Measurements from ENCODE around the gene PPL.
A peak's percentile ranks its signal among the peaks of the same experiment; 100 is the strongest.

PPL gene

GRCh38 chr16:4855804-4856203 lies 81.1 kb downstream of the PPL start:
- Histone ChIP-seq H3K36me3 (ENCODE audit: control insufficient read depth, insufficient read depth, low read length) (peaks cover 7% of the 10 kb centered on the region), H3K27me3 (ENCODE audit: control insufficient read depth, insufficient read depth, low read length) (no peaks in the 10 kb centered on the region), H3K4me3 (ENCODE audit: low read length) (no peak overlapping the region), H3K4me1 (ENCODE audit: control insufficient read depth, insufficient read depth, low read length) (peaks cover 23% of the 10 kb centered on the region), H3K9me3 (ENCODE audit: control insufficient read depth, low read length) (no peaks in the 10 kb centered on the region), H3K9ac (ENCODE audit: low read length) (no peak overlapping the region)

DNA sequence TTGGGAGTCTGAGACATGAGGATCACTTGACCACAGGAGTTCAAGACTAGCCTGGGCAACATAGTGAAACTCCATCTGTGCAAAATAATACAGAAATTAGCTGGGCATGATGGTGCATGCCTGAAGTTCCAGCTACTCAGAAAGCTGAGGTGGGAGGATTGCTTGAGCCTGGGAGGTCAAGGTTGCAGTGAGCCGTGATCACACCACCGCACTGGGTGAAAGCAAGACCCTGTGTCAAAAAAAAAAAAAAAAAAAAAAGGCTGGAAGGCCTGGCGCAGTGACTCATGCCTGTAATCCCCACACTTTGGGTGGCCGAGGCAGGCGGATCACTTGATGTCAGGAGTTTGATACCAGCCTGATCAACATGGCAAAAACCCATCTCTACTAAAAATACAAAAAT lies 81.6 kb downstream of the PPL start:
- no peaks in the 10 kb centered on the region for H3K27me3 ChIP-seq (ENCODE audit: control insufficient read depth, insufficient read depth, low read length)
- peaks cover 25% of the 10 kb centered on the region for H3K4me1 ChIP-seq (ENCODE audit: control insufficient read depth, insufficient read depth, low read length)
- H3K9me3 ChIP-seq (ENCODE audit: control insufficient read depth, low read length) = no peaks in the 10 kb centered on the region
- peaks cover 7% of the 10 kb centered on the region for H3K36me3 ChIP-seq (ENCODE audit: control insufficient read depth, insufficient read depth, low read length)
- H3K4me3 ChIP-seq (ENCODE audit: low read length) = no peak overlapping the region
- no peak overlapping the region for H3K9ac ChIP-seq (ENCODE audit: low read length)

DNA sequence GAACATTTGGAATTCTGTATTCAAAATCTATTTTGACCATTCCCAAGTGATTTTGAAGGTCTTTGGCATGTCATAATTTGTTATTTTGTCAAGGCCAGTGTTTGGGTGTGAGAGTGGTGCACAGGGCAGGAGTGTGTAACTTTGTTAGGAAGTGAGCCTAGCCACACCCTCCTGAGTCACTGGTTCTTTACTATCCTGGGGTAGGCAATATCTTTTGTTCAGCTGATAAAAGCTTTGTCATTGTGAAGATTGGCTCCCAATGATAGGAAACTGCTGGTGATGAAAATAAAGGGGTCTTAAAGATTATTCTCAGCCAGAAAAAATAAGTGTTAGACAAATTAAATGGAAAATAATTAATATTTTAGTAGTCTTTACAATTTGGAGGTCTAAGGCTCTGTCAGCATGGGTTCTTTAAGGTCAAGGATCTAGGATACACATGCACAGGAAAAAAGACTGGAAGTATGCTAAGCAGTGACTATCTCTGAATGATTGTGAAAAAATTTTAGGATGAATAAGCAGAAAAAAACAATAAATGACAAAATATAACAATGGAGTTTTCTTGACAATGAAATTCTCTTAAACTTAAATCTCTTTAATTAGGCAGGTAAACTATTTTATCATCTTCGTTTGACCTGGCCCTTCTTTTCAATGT lies 84.6 kb downstream of the PPL start:
- Histone ChIP-seq H3K9me3 (ENCODE audit: control insufficient read depth, low read length) (no peaks in the 10 kb centered on the region), H3K9ac (ENCODE audit: low read length) (no peak overlapping the region)

DNA sequence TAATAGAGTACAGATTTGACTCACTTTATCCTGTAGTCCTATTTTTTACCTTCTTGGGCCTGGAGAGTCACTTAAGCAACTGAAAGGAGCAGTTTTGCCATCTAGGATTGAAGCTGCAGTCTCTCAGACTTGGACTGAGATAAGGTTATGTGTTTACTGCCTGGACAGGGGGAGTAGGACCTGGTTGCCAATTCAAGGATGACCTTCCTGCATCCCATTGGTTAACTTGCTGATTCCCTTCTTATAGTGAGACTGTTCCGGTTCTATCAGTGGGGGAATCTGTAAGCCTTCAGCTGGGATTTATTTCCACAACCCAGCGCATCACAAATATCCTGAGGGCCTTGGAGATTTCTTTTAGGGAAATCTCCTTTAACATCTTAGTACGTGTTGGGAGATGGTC lies 86.7 kb downstream of the PPL start:
- H3K9ac ChIP-seq (ENCODE audit: low read length) = no peak overlapping the region
- peaks cover 53% of the 10 kb centered on the region for H3K4me1 ChIP-seq (ENCODE audit: control insufficient read depth, insufficient read depth, low read length)
- no peaks in the 10 kb centered on the region for H3K27me3 ChIP-seq (ENCODE audit: control insufficient read depth, insufficient read depth, low read length)
- no peak overlapping the region for H3K4me3 ChIP-seq (ENCODE audit: low read length)
- no peaks in the 10 kb centered on the region for H3K36me3 ChIP-seq (ENCODE audit: control insufficient read depth, insufficient read depth, low read length)
- H3K9me3 ChIP-seq (ENCODE audit: control insufficient read depth, low read length) = no peaks in the 10 kb centered on the region

More for the DNA sequence above, 84.6 kb downstream of the PPL start:
- Histone ChIP-seq H3K4me3 (ENCODE audit: low read length) (no peak overlapping the region), H3K27me3 (ENCODE audit: control insufficient read depth, insufficient read depth, low read length) (no peaks in the 10 kb centered on the region), H3K36me3 (ENCODE audit: control insufficient read depth, insufficient read depth, low read length) (no peaks in the 10 kb centered on the region), H3K4me1 (ENCODE audit: control insufficient read depth, insufficient read depth, low read length) (peaks cover 41% of the 10 kb centered on the region)

DNA sequence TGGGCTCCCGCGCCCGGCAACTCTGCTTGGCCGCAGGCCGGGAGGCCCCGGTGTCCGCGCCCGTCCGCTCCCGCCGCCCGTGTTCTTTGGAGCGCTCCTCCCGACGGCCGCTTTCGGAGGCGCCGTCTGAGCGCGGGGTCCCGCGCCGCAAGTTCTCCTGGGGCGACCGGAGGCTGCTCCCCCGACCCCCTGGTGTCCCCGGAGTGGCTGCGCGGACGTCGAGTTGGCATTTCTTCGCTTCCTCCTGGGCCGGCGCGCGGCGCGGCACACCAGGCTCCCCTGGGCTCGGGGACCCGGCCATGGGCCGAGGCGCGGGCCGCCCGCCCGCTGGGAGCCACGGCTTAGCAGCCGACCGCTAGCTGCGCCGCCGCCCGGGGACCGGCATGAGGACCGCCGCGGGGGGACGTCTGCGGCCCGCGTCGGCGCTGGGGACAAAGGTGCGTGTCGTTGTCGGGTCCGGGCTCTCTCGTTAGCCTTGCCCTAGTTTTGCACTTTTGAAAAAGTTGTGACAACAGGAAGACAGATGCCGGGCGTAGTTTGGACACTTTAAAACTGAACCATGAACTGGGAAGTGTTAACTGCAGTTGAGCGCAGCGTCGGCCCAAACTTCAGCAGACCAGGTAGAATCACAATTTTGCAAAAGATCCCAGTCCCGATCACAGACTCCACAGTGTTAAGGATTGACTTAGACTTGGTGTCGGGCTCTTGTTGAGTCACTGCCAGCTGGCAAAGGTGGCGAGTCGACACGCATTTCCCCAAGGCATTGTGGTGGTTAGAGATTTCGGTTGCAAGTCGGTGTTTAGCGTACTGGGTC lies 89.0 kb downstream of the PPL start:
- peaks cover 51% of the 10 kb centered on the region for H3K4me1 ChIP-seq (ENCODE audit: control insufficient read depth, insufficient read depth, low read length)
- peak overlapping the region; percentile 57 for H3K4me3 ChIP-seq (ENCODE audit: low read length)
- H3K27me3 ChIP-seq (ENCODE audit: control insufficient read depth, insufficient read depth, low read length) = no peaks in the 10 kb centered on the region
- H3K36me3 ChIP-seq (ENCODE audit: control insufficient read depth, insufficient read depth, low read length) = peaks cover 12% of the 10 kb centered on the region
- H3K9ac ChIP-seq (ENCODE audit: low read length) = peak overlapping the region; percentile 87
- H3K9me3 ChIP-seq (ENCODE audit: control insufficient read depth, low read length) = no peaks in the 10 kb centered on the region

- H3K9me3 ChIP-seq (ENCODE audit: control insufficient read depth, low read length) = no peaks in the 10 kb centered on the region
- H3K4me1 ChIP-seq (ENCODE audit: control insufficient read depth, insufficient read depth, low read length) = peaks cover 43% of the 10 kb centered on the region
- H3K9ac ChIP-seq (ENCODE audit: low read length) = peak within 1 kb of the TSS; percentile 87
- H3K36me3 ChIP-seq (ENCODE audit: control insufficient read depth, insufficient read depth, low read length) = peaks cover 14% of the 10 kb centered on the region
- H3K27me3 ChIP-seq (ENCODE audit: control insufficient read depth, insufficient read depth, low read length) = no peaks in the 10 kb centered on the region
- peak within 1 kb of the TSS; percentile 57 for H3K4me3 ChIP-seq (ENCODE audit: low read length)
Measured at GRCh38 chr16:4846901-4847773, 89.8 kb downstream of the PPL start, which contains the start of the genes GLYR1 and UBN1. GLYR1 (minus strand) TSS chr16:4847288; CDS start chr16:4847265, 23 bp downstream. UBN1 (plus strand) TSS chr16:4847481; CDS start chr16:4852918, 5,437 bp downstream.

DNA sequence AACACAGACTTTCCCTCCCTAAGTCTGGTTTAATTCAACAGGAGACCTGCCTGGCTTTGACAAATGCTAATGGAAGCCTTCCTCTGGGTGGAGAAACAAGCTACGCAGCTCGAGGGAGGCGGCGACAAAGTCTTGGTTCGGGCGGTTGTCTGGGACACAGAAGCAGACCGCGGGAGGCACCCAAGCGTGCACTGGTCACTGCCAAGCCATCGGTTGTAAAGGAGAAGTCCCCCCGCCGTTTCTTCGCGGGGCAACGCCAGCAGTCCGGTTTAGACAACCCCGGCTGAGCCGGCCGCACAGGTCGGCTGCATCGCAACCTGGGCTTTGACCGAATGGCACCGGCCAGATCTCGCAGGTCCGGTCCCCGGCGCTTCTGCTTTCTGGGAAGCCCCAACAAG lies 90.4 kb downstream of the PPL start:
- Histone ChIP-seq H3K4me3 (ENCODE audit: low read length) (peak overlapping the region; percentile 51), H3K4me1 (ENCODE audit: control insufficient read depth, insufficient read depth, low read length) (peaks cover 36% of the 10 kb centered on the region), H3K9ac (ENCODE audit: low read length) (peak overlapping the region; percentile 87), H3K27me3 (ENCODE audit: control insufficient read depth, insufficient read depth, low read length) (no peaks in the 10 kb centered on the region), H3K9me3 (ENCODE audit: control insufficient read depth, low read length) (no peaks in the 10 kb centered on the region), H3K36me3 (ENCODE audit: control insufficient read depth, insufficient read depth, low read length) (peaks cover 18% of the 10 kb centered on the region)

DNA sequence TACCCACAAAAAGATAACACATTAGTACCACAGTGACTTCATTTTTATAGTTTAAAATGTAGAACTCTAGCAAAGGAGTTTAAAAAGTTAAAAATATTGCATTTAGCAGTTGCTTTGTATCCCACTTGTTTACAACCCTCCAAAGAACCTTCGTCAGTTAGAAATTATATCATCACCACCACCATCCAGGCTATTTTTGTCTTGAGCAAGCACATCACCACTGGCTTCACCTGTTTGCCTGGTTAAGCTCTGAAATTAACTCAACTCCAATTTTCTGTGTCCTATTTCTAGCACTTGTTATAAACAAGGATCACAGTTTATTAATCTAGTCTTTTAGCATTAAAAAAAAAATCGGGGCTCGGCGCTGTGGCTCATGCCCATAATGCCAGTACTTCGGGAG lies 96.0 kb downstream of the PPL start:
- Histone ChIP-seq H3K27me3 (ENCODE audit: control insufficient read depth, insufficient read depth, low read length) (no peaks in the 10 kb centered on the region), H3K9me3 (ENCODE audit: control insufficient read depth, low read length) (no peaks in the 10 kb centered on the region), H3K9ac (ENCODE audit: low read length) (no peak overlapping the region), H3K4me1 (ENCODE audit: control insufficient read depth, insufficient read depth, low read length) (peaks cover 7% of the 10 kb centered on the region), H3K36me3 (ENCODE audit: control insufficient read depth, insufficient read depth, low read length) (peaks cover 29% of the 10 kb centered on the region), H3K4me3 (ENCODE audit: low read length) (no peak overlapping the region)

GRCh38 chr16:4839942-4840341 lies 97.0 kb downstream of the PPL start:
- Histone ChIP-seq H3K36me3 (ENCODE audit: control insufficient read depth, insufficient read depth, low read length) (peaks cover 29% of the 10 kb centered on the region), H3K27me3 (ENCODE audit: control insufficient read depth, insufficient read depth, low read length) (no peaks in the 10 kb centered on the region), H3K4me1 (ENCODE audit: control insufficient read depth, insufficient read depth, low read length) (no peaks in the 10 kb centered on the region), H3K4me3 (ENCODE audit: low read length) (no peak overlapping the region), H3K9me3 (ENCODE audit: control insufficient read depth, low read length) (no peaks in the 10 kb centered on the region), H3K9ac (ENCODE audit: low read length) (no peak overlapping the region)

DNA sequence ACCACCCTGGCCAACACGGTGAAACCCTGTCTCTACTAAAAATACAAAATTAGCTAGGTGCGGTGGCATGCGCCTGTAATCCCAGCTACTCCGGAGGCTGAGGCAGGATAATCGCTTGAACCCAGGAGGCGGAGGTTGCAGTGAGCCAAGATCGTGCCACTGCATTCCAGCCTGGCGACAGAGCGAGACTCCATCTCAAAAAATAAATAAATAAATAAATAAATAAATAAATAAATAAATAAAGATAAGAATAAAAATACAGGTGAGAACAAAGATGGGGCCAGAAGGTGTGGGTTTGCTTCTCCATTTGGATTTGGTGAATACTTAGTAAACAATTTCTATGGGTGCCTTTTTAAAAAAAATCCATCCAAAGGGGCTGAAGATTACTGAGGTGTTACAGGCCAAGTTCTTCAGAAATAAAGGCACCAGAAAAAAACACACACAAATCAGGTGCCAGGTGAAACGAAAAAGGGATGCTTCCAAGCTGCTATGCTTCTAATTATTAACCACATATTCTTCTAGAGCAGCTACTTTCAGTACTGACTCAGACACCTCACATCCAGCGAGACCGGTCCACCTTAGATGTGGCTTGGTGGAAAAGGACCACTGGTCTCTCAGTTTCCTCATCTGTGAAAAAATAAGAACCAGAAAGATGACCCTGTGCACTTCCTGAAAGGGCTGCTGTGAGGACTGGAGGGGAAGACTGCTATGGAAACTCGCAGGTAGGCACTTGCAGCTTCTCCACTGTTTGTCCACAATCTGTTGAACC lies 99.0 kb downstream of the PPL start:
- Histone ChIP-seq H3K36me3 (ENCODE audit: control insufficient read depth, insufficient read depth, low read length) (peaks cover 16% of the 10 kb centered on the region), H3K9me3 (ENCODE audit: control insufficient read depth, low read length) (no peaks in the 10 kb centered on the region)

GRCh38 chr16:4836727-4837126 lies 100.2 kb downstream of the PPL start:
- no peak overlapping the region for H3K4me3 ChIP-seq (ENCODE audit: low read length)
- H3K36me3 ChIP-seq (ENCODE audit: control insufficient read depth, insufficient read depth, low read length) = peaks cover 18% of the 10 kb centered on the region
- H3K4me1 ChIP-seq (ENCODE audit: control insufficient read depth, insufficient read depth, low read length) = peaks cover 19% of the 10 kb centered on the region
- H3K27me3 ChIP-seq (ENCODE audit: control insufficient read depth, insufficient read depth, low read length) = no peaks in the 10 kb centered on the region
- H3K9ac ChIP-seq (ENCODE audit: low read length) = no peak overlapping the region
- H3K9me3 ChIP-seq (ENCODE audit: control insufficient read depth, low read length) = no peaks in the 10 kb centered on the region

More for the DNA sequence above, 99.0 kb downstream of the PPL start:
- no peaks in the 10 kb centered on the region for H3K27me3 ChIP-seq (ENCODE audit: control insufficient read depth, insufficient read depth, low read length)
- H3K4me3 ChIP-seq (ENCODE audit: low read length) = no peak overlapping the region
- no peak overlapping the region for H3K9ac ChIP-seq (ENCODE audit: low read length)
- H3K4me1 ChIP-seq (ENCODE audit: control insufficient read depth, insufficient read depth, low read length) = peaks cover 12% of the 10 kb centered on the region
